HEK293 (cell line): ENCODE results near the gene ILF3.

Experiments
- CTCF ChIA-PET: fragments of 350-600 bp; formaldehyde crosslinking; extraction: SDS; loops from one replicate; lab custom pipeline; 2021; ENCODE audit warnings: antibody characterized with exemption; lab: Yijun Ruan, JAX
- POLR2A ChIA-PET: fragments of 300-600 bp; formaldehyde crosslinking; extraction: SDS; loops from one replicate; lab custom pipeline; 2020; ENCODE audit warnings: antibody characterized with exemption, inconsistent platforms; lab: Yijun Ruan, JAX
- H3K27ac ChIP-seq: fragments of 200-500 bp; sonication (Bioruptor generic); 2 replicates; pipeline ENCODE4 v1.5.1; 2014; ENCODE audit warnings: low read depth, low read length, control low read depth, inconsistent platforms; ENCODE audit errors: extremely low read depth
- H3K36me3 ChIP-seq, 2 experiments: fragments of 200-500 bp in 1 of 2; sonication (Bioruptor generic) in 1 of 2; 1 replicate in 1 of 2; 2 replicates in 1 of 2; pipeline ENCODE4 v1.5.1; 2014 to 2017; ENCODE audit warnings: inconsistent platforms in 2 of 2, low read length in 2 of 2; ENCODE audit not compliant: control insufficient read depth in 2 of 2, insufficient read depth in 1 of 2
- H3K4me1 ChIP-seq: fragments of 200-500 bp; sonication (Bioruptor generic); 2 replicates; pipeline ENCODE4 v1.5.1; 2014; ENCODE audit warnings: mild to moderate bottlenecking, low read length, inconsistent platforms; ENCODE audit not compliant: control insufficient read depth, insufficient read depth
- H3K4me3 ChIP-seq: 2 replicates; pipeline ENCODE4 v1.5.1; 2011; ENCODE audit warnings: low read depth, mild to moderate bottlenecking, control low read depth, low read length, moderate library complexity
- H3K9me3 ChIP-seq: fragments of 200-500 bp; sonication (Bioruptor generic); 2 replicates; pipeline ENCODE4 v1.5.1; 2014; ENCODE audit warnings: low read depth, low read length, inconsistent platforms; ENCODE audit not compliant: control insufficient read depth, insufficient read depth
- GFI1B ChIP-seq: fragments of 450-650 bp; formaldehyde crosslinking; IDR thresholded peaks from 2 replicates; pipeline ENCODE4 v1.5.1; 2016; ENCODE audit warnings: missing biosample characterization, missing genetic modification characterization
- KLF8 ChIP-seq: fragments of 450-650 bp; formaldehyde crosslinking; IDR thresholded peaks from 2 replicates; pipeline ENCODE4 v1.5.1; 2016; ENCODE audit warnings: missing biosample characterization, missing genetic modification characterization
- PRDM10 ChIP-seq: fragments of 450-650 bp; formaldehyde crosslinking; IDR thresholded peaks from 2 replicates; pipeline ENCODE4 v1.5.1; 2016; ENCODE audit warnings: missing biosample characterization, missing genetic modification characterization
- REPIN1 ChIP-seq: fragments of 450-650 bp; formaldehyde crosslinking; IDR thresholded peaks from 2 replicates; pipeline ENCODE4 v1.5.1; 2017; ENCODE audit warnings: missing biosample characterization, missing genetic modification characterization, low read depth
- YY1 ChIP-seq: fragments of 450-650 bp; formaldehyde crosslinking; IDR thresholded peaks from 2 replicates; pipeline ENCODE4 v1.5.1; 2018; ENCODE audit warnings: missing biosample characterization, missing genetic modification characterization
- ZNF112 ChIP-seq: fragments of 450-650 bp; formaldehyde crosslinking; IDR thresholded peaks from 2 replicates; pipeline ENCODE4 v1.5.0; 2017; ENCODE audit warnings: missing biosample characterization, missing genetic modification characterization
- ZNF16 ChIP-seq: fragments of 450-650 bp; formaldehyde crosslinking; IDR thresholded peaks from 2 replicates; pipeline ENCODE4 v1.5.1; 2016; ENCODE audit warnings: low read depth, missing biosample characterization, missing genetic modification characterization
- ZNF19 ChIP-seq: fragments of 450-650 bp; formaldehyde crosslinking; IDR thresholded peaks from 2 replicates; pipeline ENCODE4; 2016; ENCODE audit warnings: missing biosample characterization, missing genetic modification characterization, low read depth
- ZNF211 ChIP-seq: fragments of 450-650 bp; formaldehyde crosslinking; IDR thresholded peaks from 2 replicates; pipeline ENCODE4 v1.5.1; 2016; ENCODE audit warnings: low read depth, missing biosample characterization, missing genetic modification characterization
- ZNF404 ChIP-seq: fragments of 450-650 bp; formaldehyde crosslinking; IDR thresholded peaks from 2 replicates; pipeline ENCODE4 v1.5.1; 2017; ENCODE audit warnings: missing biosample characterization, missing genetic modification characterization
- ZNF48 ChIP-seq: fragments of 450-650 bp; formaldehyde crosslinking; IDR thresholded peaks from 2 replicates; pipeline ENCODE4 v1.5.1; 2016; ENCODE audit warnings: missing biosample characterization, missing genetic modification characterization
- ZNF600 ChIP-seq: fragments of 450-650 bp; formaldehyde crosslinking; IDR thresholded peaks from 2 replicates; pipeline ENCODE4 v1.5.1; 2016; ENCODE audit warnings: missing biosample characterization, missing genetic modification characterization
- ZNF623 ChIP-seq: fragments of 450-650 bp; formaldehyde crosslinking; IDR thresholded peaks from 2 replicates; pipeline ENCODE4 v1.5.1; 2016; ENCODE audit warnings: missing biosample characterization, missing genetic modification characterization
- ZNF629 ChIP-seq: fragments of 450-650 bp; formaldehyde crosslinking; IDR thresholded peaks from 2 replicates; pipeline ENCODE4 v1.5.1; 2017; ENCODE audit warnings: missing biosample characterization, missing genetic modification characterization
- ZNF660 ChIP-seq: fragments of 450-650 bp; IDR thresholded peaks from 2 replicates; pipeline ENCODE4 v1.5.1; 2018; ENCODE audit warnings: missing biosample characterization, mild to moderate bottlenecking, missing genetic modification characterization
- ZNF664 ChIP-seq: fragments of 450-650 bp; formaldehyde crosslinking; IDR thresholded peaks from 2 replicates; pipeline ENCODE4 v1.5.1; 2016; ENCODE audit warnings: missing biosample characterization, missing genetic modification characterization
- ZNF747 ChIP-seq: fragments of 450-650 bp; formaldehyde crosslinking; IDR thresholded peaks from 2 replicates; pipeline ENCODE4 v1.5.1; 2016; ENCODE audit warnings: missing biosample characterization, missing genetic modification characterization
- ZNF830 ChIP-seq: fragments of 450-650 bp; IDR thresholded peaks from 2 replicates; pipeline ENCODE4 v1.5.0; 2018; ENCODE audit warnings: missing biosample characterization, missing genetic modification characterization, low read depth, mild to moderate bottlenecking, moderate library complexity
- TF ChIP-seq, protein P1 (sequence below): fragments of 450-650 bp; formaldehyde crosslinking; IDR thresholded peaks from 2 replicates; pipeline ENCODE4 v1.5.1; 2016; ENCODE audit warnings: missing biosample characterization, missing genetic modification characterization
- TF ChIP-seq, protein P2 (sequence below): fragments of 450-650 bp; formaldehyde crosslinking; IDR thresholded peaks from 2 replicates; pipeline ENCODE4 v1.5.1; 2016; ENCODE audit warnings: missing biosample characterization, missing genetic modification characterization, borderline replicate concordance
- TF ChIP-seq, protein P3 (sequence below): fragments of 450-650 bp; formaldehyde crosslinking; IDR thresholded peaks from 2 replicates; pipeline ENCODE4 v1.5.1; 2016; ENCODE audit warnings: missing biosample characterization, missing genetic modification characterization
- TF ChIP-seq, protein P4 (sequence below): fragments of 450-650 bp; formaldehyde crosslinking; IDR thresholded peaks from 2 replicates; pipeline ENCODE4 v1.5.1; 2016; ENCODE audit warnings: missing biosample characterization, missing genetic modification characterization
- TF ChIP-seq, protein P5 (sequence below): fragments of 450-650 bp; formaldehyde crosslinking; IDR thresholded peaks from 2 replicates; pipeline ENCODE4 v1.5.1; 2016; ENCODE audit warnings: missing biosample characterization, missing genetic modification characterization
- TF ChIP-seq, protein P6 (sequence below): fragments of 450-650 bp; IDR thresholded peaks from 2 replicates; pipeline ENCODE4 v1.5.1; 2018; ENCODE audit warnings: missing biosample characterization, mild to moderate bottlenecking, missing genetic modification characterization

The ILF3 gene

DNA sequence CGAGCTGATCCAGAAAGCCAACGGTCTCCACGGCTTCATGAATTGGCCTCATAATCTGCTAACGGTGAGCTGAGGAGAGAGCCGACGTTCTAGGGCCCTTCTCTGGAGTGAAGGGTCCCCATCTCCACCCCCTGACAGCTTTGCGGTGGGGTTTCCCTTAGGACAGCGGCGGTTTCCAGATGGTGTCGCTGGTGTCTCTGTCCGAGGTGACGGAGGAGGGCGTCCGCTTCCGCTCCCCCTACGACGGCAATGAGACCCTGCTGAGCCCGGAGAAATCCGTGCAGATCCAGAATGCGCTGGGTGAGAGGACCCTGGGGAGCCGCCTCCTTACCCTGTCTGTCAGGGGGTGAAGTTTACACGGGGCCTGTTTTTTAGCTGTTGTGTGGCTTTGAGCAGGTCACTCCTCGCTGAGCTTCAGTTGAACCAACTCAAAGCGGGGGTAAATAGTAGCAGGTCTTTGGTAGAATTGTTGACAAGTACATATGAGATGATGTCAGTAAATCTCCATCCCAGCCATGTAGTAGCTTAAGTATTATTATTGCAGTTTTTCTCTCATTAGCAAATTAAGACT is 47.9 kb downstream of the ILF3 start:
- CTCF ChIA-PET: interaction anchor here (0.6 to 10.6 kb wide), 8 partner anchors 16 to 284 kb away, joined by 3 to 165 read pairs (median 8); partner anchors contain the start of gene DNM2
- peak overlapping the region; percentile 89 for H3K4me3 ChIP-seq
- H3K4me1 ChIP-seq: 0 out of 2 replicates have a peak, but pooled peaks cover 3% of the 10 kb centered on the region
- peak overlapping the region; percentile 42; the same call in 1 of the 2 replicates for H3K27ac ChIP-seq
- H3K9me3 ChIP-seq: no peaks in the 10 kb centered on the region
- POLR2A ChIA-PET: interaction anchor here (0.6 to 2.4 kb wide), 6 partner anchors 16 to 121 kb away, joined by 3 to 14 read pairs (median 3); partner anchors contain the start of gene DNM2
- peaks cover 4 to 6% of the 10 kb centered on the region in 2 experiments; a peak in 2 of 3 replicates for H3K36me3 ChIP-seq
- TF ChIP-seq ZNF747 (tag by site-specific recombination) (no peak), ZNF830 (no peak), KLF8 (no peak), YY1 (tag by site-specific recombination) (no peak), ZNF629 (tag by site-specific recombination) (no peak), ZNF664 (no peak), ZNF19 (tag by site-specific recombination) (no peak), ZNF404 (tag by site-specific recombination) (no peak), ZNF600 (tag by site-specific recombination) (0 out of 2 replicates have a peak, but pooled peaks have one; percentile 18), ZNF211 (no peak), PRDM10 (tag by site-specific recombination) (peak; percentile 97), GFI1B (tag by site-specific recombination) (no peak), ZNF623 (tag by site-specific recombination) (no peak), ZNF48 (tag by site-specific recombination) (no peak), REPIN1 (no peak), ZNF112 (tag by site-specific recombination) (no peak), ZNF660 (0 out of 2 replicates have a peak, but pooled peaks have one; percentile 8), ZNF16 (tag by site-specific recombination) (no peak)
- TF ChIP-seq, protein P1, sequence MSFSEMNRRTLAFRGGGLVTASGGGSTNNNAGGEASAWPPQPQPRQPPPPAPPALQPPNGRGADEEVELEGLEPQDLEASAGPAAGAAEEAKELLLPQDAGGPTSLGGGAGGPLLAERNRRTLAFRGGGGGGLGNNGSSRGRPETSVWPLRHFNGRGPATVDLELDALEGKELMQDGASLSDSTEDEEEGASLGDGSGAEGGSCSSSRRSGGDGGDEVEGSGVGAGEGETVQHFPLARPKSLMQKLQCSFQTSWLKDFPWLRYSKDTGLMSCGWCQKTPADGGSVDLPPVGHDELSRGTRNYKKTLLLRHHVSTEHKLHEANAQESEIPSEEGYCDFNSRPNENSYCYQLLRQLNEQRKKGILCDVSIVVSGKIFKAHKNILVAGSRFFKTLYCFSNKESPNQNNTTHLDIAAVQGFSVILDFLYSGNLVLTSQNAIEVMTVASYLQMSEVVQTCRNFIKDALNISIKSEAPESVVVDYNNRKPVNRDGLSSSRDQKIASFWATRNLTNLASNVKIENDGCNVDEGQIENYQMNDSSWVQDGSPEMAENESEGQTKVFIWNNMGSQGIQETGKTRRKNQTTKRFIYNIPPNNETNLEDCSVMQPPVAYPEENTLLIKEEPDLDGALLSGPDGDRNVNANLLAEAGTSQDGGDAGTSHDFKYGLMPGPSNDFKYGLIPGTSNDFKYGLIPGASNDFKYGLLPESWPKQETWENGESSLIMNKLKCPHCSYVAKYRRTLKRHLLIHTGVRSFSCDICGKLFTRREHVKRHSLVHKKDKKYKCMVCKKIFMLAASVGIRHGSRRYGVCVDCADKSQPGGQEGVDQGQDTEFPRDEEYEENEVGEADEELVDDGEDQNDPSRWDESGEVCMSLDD (tag by site-specific recombination): no peak
- TF ChIP-seq, protein P2, sequence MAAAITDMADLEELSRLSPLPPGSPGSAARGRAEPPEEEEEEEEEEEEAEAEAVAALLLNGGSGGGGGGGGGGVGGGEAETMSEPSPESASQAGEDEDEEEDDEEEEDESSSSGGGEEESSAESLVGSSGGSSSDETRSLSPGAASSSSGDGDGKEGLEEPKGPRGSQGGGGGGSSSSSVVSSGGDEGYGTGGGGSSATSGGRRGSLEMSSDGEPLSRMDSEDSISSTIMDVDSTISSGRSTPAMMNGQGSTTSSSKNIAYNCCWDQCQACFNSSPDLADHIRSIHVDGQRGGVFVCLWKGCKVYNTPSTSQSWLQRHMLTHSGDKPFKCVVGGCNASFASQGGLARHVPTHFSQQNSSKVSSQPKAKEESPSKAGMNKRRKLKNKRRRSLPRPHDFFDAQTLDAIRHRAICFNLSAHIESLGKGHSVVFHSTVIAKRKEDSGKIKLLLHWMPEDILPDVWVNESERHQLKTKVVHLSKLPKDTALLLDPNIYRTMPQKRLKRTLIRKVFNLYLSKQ (tag by site-specific recombination): no peak
- TF ChIP-seq, protein P3, sequence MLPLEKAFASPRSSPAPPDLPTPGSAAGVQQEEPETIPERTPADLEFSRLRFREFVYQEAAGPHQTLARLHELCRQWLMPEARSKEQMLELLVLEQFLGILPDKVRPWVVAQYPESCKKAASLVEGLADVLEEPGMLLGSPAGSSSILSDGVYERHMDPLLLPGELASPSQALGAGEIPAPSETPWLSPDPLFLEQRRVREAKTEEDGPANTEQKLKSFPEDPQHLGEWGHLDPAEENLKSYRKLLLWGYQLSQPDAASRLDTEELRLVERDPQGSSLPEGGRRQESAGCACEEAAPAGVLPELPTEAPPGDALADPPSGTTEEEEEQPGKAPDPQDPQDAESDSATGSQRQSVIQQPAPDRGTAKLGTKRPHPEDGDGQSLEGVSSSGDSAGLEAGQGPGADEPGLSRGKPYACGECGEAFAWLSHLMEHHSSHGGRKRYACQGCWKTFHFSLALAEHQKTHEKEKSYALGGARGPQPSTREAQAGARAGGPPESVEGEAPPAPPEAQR (tag by site-specific recombination): no peak
- TF ChIP-seq, protein P4, sequence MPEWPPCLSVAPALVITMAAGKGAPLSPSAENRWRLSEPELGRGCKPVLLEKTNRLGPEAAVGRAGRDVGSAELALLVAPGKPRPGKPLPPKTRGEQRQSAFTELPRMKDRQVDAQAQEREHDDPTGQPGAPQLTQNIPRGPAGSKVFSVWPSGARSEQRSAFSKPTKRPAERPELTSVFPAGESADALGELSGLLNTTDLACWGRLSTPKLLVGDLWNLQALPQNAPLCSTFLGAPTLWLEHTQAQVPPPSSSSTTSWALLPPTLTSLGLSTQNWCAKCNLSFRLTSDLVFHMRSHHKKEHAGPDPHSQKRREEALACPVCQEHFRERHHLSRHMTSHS: no peak
- TF ChIP-seq, protein P5, sequence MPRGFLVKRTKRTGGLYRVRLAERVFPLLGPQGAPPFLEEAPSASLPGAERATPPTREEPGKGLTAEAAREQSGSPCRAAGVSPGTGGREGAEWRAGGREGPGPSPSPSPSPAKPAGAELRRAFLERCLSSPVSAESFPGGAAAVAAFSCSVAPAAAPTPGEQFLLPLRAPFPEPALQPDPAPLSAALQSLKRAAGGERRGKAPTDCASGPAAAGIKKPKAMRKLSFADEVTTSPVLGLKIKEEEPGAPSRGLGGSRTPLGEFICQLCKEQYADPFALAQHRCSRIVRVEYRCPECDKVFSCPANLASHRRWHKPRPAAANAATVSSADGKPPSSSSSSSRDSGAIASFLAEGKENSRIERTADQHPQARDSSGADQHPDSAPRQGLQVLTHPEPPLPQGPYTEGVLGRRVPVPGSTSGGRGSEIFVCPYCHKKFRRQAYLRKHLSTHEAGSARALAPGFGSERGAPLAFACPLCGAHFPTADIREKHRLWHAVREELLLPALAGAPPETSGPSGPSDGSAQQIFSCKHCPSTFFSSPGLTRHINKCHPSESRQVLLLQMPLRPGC: no peak
- TF ChIP-seq, protein P6, sequence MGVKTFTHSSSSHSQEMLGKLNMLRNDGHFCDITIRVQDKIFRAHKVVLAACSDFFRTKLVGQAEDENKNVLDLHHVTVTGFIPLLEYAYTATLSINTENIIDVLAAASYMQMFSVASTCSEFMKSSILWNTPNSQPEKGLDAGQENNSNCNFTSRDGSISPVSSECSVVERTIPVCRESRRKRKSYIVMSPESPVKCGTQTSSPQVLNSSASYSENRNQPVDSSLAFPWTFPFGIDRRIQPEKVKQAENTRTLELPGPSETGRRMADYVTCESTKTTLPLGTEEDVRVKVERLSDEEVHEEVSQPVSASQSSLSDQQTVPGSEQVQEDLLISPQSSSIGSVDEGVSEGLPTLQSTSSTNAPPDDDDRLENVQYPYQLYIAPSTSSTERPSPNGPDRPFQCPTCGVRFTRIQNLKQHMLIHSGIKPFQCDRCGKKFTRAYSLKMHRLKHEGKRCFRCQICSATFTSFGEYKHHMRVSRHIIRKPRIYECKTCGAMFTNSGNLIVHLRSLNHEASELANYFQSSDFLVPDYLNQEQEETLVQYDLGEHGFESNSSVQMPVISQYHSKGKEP (tag by site-specific recombination): no peak
